GM12891 (cell line): ENCODE data around the gene TMEM117.
A peak's percentile ranks its signal among the peaks of the same experiment; 100 is the strongest.

ENCODE experiments used
- DNase-seq: peaks from one replicate; pipeline ENCODE4 v3.0.0; 2011; ENCODE audit warnings: low spot score; ENCODE audit not compliant: insufficient read length
- FAIRE-seq: peaks from 2 replicates; lab custom pipeline; 2011; peaks lifted over from hg19 to GRCh38; lab: Jason Lieb, UNC
- PAX5 ChIP-seq: IDR thresholded peaks from 2 replicates; pipeline ENCODE4 v1.6.1; 2011; ENCODE audit warnings: low read length, moderate library complexity, mild to moderate bottlenecking; ENCODE audit not compliant: insufficient read depth, severe bottlenecking
- POLR2A ChIP-seq: IDR thresholded peaks from 2 replicates; pipeline ENCODE4 v1.6.1; 2011; ENCODE audit warnings: low read depth, low read length, control low read depth
- POLR2AphosphoS5 ChIP-seq: IDR thresholded peaks from 2 replicates; pipeline ENCODE4 v1.6.1; 2011; ENCODE audit warnings: low read depth, low read length, control low read depth
- POU2F2 ChIP-seq: IDR thresholded peaks from 2 replicates; pipeline ENCODE4 v1.6.1; 2011; ENCODE audit warnings: low read depth, mild to moderate bottlenecking, control low read depth, low read length, moderate library complexity
- SPI1 ChIP-seq: IDR thresholded peaks from 2 replicates; pipeline ENCODE4 v1.6.1; 2011; ENCODE audit warnings: low read depth, low read length, control low read depth
- TAF1 ChIP-seq: IDR thresholded peaks from 2 replicates; pipeline ENCODE4 v1.6.1; 2011; ENCODE audit warnings: low read depth, low read length, control low read depth

Gene TMEM117

GRCh38 chr12:44098786-44099185, 262.9 kb downstream of the TMEM117 start:
- FAIRE-seq (no peak), DNase-seq (no peak)
- no peak for TF ChIP-seq TAF1
- no peak for TF ChIP-seq SPI1

- TF ChIP-seq POLR2A (no peak), SPI1 (no peak), PAX5 (no peak), TAF1 (no peak), POU2F2 (no peak), POLR2AphosphoS5 (no peak)
- DNase-seq (no peak), FAIRE-seq (no peak)
Observed at GRCh38 chr12:44099486-44099885, 263.6 kb downstream of the TMEM117 start.

DNA sequence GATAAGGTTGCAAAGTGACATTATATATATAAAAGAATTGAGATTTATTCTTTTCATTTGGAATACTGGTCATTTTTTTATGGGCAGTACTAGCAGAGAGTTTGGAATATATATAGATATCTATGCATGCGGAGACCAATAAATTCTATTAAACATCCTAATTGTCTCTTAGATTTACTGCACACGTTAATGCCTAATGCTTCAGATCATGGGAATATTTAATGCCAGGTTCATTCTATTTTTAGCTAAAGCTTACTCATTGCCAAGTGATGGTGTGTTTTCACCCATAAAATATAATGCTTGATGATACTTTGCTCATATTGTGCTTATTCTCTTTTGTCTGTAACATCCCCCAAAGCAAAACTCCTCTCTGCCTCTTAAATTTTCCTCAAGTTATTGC, 264.4 kb downstream of the TMEM117 start:
- FAIRE-seq = no peak
- TF ChIP-seq TAF1 (no peak), POU2F2 (no peak), POLR2A (no peak), PAX5 (no peak), SPI1 (no peak), POLR2AphosphoS5 (no peak)
- DNase-seq = no peak

GRCh38 chr12:44101475-44101874, 265.6 kb downstream of the TMEM117 start:
- FAIRE-seq = no peak
- TF ChIP-seq PAX5 (no peak), TAF1 (no peak), POLR2A (no peak), POLR2AphosphoS5 (no peak), POU2F2 (no peak), SPI1 (no peak)
- DNase-seq = no peak

DNA sequence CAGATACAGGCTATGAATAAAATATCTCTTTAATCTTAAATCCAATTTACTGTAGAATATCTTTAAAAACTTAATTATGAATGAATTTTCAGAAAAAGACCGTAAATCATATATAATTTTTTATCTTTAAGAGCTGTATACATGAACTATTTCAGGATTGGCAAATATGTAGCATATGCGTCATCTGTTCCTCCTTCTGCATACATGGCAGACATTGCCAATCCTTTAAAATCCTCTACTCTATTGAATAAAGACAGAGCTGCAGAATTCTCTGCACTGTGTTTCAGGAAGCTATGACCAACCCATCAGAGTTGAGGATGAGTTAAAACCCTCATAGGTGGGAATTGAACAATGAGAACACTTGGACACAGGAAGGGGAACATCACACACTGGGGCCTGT, 279.0 kb downstream of the TMEM117 start:
- DNase-seq (no peak), FAIRE-seq (no peak)
- TF ChIP-seq POU2F2 = no peak
- TF ChIP-seq POLR2AphosphoS5 = no peak
- no peak for TF ChIP-seq POLR2A
- no peak for TF ChIP-seq PAX5
- no peak for TF ChIP-seq SPI1
- TF ChIP-seq TAF1 = no peak

GRCh38 chr12:44117337-44117736, 281.5 kb downstream of the TMEM117 start:
- DNase-seq (no peak), FAIRE-seq (no peak)
- TF ChIP-seq POLR2A (no peak), PAX5 (no peak), POU2F2 (no peak), SPI1 (peak; percentile 38; the same call in 1 of the 2 replicates)

GRCh38 chr12:44118946-44119345, 283.1 kb downstream of the TMEM117 start:
- DNase-seq = no peak
- FAIRE-seq = no peak
- TF ChIP-seq PAX5 (no peak), POU2F2 (no peak), TAF1 (no peak), POLR2A (no peak), POLR2AphosphoS5 (no peak), SPI1 (no peak)

DNA sequence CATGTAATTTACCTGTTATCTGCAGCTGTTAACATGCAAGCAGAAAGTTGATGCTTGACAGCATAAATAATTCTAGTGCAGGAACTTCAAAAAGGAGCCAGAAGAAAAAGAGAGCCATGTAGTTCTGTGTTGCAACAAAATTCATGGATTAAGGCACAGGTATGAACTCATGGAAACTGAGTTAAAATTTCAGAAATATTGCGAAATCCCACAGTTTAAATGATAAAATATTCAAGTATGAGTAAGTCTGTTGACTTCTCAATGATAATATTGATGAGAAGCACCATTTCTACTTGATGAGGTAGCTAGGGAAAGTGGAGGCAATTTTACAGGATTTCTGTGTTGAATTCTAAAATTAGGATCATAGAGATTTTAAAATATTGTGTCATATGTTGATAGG, 290.9 kb downstream of the TMEM117 start:
- no peak for TF ChIP-seq POLR2AphosphoS5
- TF ChIP-seq SPI1 = no peak
- no peak for TF ChIP-seq TAF1
- no peak for TF ChIP-seq PAX5
- no peak for TF ChIP-seq POU2F2
- TF ChIP-seq POLR2A = no peak
- DNase-seq (no peak), FAIRE-seq (no peak)

GRCh38 chr12:44127966-44128710, 292.3 kb downstream of the TMEM117 start:
- TF ChIP-seq PAX5 (no peak), POLR2AphosphoS5 (no peak), TAF1 (no peak), SPI1 (peak; percentile 43), POLR2A (no peak), POU2F2 (no peak)
- DNase-seq (no peak), FAIRE-seq (no peak)

DNA sequence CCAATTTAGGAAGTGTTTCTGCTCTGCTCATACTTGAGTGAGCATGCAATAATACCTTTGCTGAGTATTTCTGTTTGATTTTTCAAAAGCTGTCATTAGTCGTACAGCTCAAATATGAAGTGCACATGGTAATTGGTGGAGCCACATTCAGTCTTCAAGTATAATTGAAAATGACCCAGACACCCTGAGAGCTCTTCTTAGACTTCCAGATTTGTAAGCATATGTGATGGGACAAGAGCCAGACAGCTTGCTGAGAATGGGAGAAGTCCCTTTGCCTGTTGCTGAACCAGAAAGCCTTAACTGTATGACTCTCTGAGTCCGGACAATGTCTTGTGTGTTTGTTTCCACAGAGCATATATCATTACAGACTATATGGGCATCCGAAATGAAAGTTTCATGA, 307.3 kb downstream of the TMEM117 start:
- DNase-seq (no peak), FAIRE-seq (peak; percentile 60)
- TF ChIP-seq PAX5 (no peak), POLR2A (no peak)
